GM18861 (cell line): ENCODE measurements around the gene CD93.

Experiments
- ATAC-seq: cut with Tn5 transposase; IDR thresholded peaks from one replicate; pipeline ENCODE4 v1.9.1; 2021; ENCODE audit not compliant: unreplicated experiment

Gene CD93

GRCh38 chr20:23084282-23084844 is 1.8 kb downstream of the CD93 start:
- ATAC-seq: no peak

- no peak for ATAC-seq
These were observed 2.4 kb downstream of the CD93 start for GRCh38 chr20:23083553-23084220.

GRCh38 chr20:23082846-23083552 is 3.1 kb downstream of the CD93 start:
- no peak for ATAC-seq

- ATAC-seq: no peak
These were observed 4.8 kb downstream of the CD93 start for GRCh38 chr20:23081263-23081819.

GRCh38 chr20:23080521-23080920 is 5.6 kb downstream of the CD93 start:
- no peak for ATAC-seq

- ATAC-seq: no peak
These were observed 6.2 kb downstream of the CD93 start for GRCh38 chr20:23079926-23080325.

- ATAC-seq: no peak
These were observed 7.1 kb downstream of the CD93 start for GRCh38 chr20:23079016-23079351.

GRCh38 chr20:23078351-23079015 is 7.6 kb downstream of the CD93 start:
- ATAC-seq: no peak

- ATAC-seq: no peak
These were observed 8.8 kb downstream of the CD93 start for GRCh38 chr20:23077277-23077676.

GRCh38 chr20:23074052-23074451 is 12.1 kb downstream of the CD93 start:
- no peak for ATAC-seq

- no peak for ATAC-seq
These were observed 13.1 kb downstream of the CD93 start for GRCh38 chr20:23072892-23073586.

GRCh38 chr20:23071996-23072395 is 14.1 kb downstream of the CD93 start:
- no peak for ATAC-seq

- ATAC-seq: no peak
These were observed 14.7 kb downstream of the CD93 start for GRCh38 chr20:23071398-23071797.

GRCh38 chr20:23069108-23069507 is 17.0 kb downstream of the CD93 start:
- ATAC-seq: no peak

- no peak for ATAC-seq
These were observed 17.8 kb downstream of the CD93 start for GRCh38 chr20:23068283-23068682.

GRCh38 chr20:23066772-23067171 is 19.4 kb downstream of the CD93 start:
- no peak for ATAC-seq

GRCh38 chr20:23065266-23066201 is 20.6 kb downstream of the CD93 start:
- ATAC-seq: no peak

GRCh38 chr20:23063581-23063980 is 22.5 kb downstream of the CD93 start:
- no peak for ATAC-seq

- no peak for ATAC-seq
These were observed 23.0 kb downstream of the CD93 start for GRCh38 chr20:23063168-23063567.

GRCh38 chr20:23062632-23063031 is 23.5 kb downstream of the CD93 start:
- no peak for ATAC-seq
